Stimulated activated naive CD4-positive, alpha-beta T cell treated with Interleukin-2 at 50 U/mL for 16 hours (primary cell): Measurements from ENCODE around the gene TPRN.
"Not testable (repeated sequence)": the region's sequence is repeated elsewhere in the genome, so short reads cannot be mapped to it uniquely, and the experiment has no call there.

Experiments
- DNase-seq: peaks from one replicate; lab custom pipeline; 2025; lab: John Stamatoyannopoulos, UW

TPRN gene, protein sequence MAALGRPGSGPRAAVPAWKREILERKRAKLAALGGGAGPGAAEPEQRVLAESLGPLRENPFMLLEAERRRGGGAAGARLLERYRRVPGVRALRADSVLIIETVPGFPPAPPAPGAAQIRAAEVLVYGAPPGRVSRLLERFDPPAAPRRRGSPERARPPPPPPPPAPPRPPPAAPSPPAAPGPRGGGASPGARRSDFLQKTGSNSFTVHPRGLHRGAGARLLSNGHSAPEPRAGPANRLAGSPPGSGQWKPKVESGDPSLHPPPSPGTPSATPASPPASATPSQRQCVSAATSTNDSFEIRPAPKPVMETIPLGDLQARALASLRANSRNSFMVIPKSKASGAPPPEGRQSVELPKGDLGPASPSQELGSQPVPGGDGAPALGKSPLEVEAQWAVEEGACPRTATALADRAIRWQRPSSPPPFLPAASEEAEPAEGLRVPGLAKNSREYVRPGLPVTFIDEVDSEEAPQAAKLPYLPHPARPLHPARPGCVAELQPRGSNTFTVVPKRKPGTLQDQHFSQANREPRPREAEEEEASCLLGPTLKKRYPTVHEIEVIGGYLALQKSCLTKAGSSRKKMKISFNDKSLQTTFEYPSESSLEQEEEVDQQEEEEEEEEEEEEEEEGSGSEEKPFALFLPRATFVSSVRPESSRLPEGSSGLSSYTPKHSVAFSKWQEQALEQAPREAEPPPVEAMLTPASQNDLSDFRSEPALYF

DNA sequence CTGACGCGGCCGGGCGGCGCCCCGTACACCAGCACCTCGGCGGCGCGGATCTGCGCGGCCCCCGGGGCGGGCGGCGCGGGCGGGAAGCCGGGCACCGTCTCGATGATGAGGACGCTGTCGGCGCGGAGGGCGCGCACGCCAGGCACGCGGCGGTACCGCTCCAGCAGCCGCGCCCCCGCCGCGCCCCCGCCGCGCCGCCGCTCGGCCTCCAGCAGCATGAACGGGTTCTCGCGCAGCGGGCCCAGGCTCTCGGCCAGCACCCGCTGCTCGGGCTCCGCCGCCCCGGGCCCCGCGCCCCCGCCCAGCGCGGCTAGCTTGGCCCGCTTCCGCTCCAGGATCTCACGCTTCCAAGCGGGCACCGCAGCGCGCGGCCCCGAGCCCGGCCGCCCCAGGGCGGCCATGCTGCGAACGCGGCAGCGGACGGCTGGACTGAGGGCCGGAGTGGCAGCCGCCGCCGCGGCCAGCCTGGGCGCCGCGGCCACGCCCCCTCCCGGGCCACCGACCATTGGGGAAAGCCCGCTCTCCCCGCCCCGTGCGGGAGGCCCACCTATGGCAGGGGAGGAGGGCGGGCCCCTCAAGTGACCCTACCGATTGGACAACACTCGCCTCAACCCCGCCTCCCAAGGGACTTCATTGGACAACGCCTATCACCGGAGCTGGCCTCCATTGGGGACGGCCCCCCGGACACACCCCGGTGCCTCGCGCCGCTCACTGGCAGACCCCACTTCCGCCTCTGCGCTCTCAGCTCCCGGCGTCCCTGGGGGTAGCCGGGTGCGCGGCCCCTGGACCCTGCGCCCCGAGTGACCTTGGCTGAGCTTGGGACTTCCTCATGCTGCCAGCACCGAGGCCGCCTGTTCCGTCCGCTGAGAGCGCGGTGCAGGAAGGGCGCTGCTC lies at the start of gene TPRN:
Gene TPRN, minus strand, starts transcription at position 431 of the 894 bp plus-strand sequence. Its CDS starts 30 bp downstream, at position 401.
- DNase-seq, result peak; percentile 99

DNA sequence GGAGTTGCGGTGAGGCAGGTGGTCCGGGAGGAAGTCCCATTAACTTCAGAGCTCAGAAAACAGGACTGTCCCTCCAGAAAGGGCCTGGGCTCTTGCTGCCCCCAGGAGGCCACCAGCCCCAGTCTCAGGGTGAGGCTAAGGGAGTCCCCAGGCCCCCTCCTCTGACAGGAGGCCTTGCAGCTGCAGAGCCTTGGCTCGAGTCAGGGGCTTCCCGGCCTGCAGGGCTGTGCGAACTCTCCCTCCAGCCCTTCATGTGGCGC lies 47.3 kb upstream of the TPRN start:
- DNase-seq, result no peak

DNA sequence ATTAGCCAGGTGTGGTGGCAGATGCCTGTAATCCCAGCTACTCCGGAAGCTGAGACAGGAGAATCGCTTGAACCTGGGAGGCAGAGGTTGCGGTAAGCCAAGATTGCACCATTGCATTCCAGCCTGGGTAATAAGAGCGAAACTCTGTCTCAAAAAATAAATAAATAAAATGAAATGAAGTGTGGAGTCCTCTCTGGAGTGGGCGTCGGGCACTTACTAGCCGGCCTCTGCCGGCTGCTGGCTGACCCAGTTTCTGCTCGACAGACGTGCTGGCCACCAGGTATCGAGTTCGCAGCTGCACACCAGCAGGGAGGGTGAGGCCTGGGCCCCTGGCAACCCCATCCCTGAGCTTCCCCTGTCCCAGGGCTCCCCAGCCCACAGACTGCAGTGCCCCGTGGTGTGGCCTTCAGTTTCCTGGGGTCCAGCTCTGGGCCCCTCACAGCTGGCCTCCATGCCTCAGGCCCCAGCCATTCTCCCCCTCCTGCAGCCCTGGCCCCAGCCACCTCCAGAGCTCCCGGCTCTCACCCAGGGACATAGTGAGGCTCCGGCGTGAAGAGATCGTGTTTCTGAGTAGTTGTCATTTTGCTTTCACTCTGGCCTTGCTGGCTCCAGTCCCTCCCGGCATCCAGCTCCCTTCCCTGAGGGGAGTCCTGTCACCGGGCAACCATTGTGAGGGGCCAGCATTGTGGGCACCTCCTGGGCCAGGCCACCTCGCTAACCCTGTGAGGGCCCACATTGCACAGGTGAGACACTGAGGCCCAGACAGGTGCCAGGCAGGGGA lies 46.8 kb upstream of the TPRN start:
- no peak for DNase-seq

DNA sequence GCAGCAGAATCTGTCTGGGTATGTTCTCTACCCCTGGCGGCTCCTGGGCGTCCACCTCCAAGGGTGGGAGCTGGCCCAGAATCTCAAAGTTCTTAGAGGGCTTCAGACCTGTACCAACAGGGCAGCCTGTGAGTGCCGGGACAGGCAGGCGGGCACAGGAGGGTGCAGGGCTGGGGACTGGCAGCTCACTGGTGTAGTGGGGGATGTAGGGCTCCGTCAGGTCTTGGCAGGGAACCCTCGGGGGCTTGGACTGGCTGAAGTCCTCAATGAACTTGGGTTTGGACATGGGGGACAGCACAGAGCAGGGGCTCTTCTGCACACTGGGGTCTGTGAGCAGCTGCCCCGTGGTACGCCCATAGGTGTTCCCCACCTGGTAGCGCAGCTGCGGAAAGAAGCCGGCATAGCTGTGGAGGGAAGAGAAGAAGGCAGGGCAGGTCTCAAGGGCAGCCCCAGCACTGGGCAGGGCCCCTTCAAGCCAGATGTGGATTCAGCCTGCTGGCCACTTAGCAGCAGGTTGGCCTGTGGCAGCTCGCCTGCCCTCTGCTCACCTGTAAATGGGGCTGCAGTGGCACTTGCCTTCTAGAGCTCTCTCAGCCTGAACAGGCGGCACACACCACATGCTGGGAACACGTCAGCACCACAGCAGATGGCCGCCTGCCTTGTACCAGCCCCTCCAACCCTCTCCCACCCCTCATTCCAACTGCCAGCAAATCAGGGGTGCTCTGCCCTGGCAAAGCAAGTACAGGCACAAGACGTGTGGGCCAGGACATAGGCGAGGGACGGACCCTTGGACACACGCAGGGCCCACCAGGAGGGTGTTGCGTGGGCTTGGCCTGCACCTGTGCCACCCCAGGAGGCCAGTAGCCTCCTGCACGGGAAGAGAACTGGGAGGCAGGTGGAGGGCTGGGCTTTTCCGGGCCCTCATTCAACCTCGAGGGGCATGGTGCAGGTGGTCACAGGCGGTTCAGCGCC lies 45.2 kb upstream of the TPRN start:
- no peak for DNase-seq

DNA sequence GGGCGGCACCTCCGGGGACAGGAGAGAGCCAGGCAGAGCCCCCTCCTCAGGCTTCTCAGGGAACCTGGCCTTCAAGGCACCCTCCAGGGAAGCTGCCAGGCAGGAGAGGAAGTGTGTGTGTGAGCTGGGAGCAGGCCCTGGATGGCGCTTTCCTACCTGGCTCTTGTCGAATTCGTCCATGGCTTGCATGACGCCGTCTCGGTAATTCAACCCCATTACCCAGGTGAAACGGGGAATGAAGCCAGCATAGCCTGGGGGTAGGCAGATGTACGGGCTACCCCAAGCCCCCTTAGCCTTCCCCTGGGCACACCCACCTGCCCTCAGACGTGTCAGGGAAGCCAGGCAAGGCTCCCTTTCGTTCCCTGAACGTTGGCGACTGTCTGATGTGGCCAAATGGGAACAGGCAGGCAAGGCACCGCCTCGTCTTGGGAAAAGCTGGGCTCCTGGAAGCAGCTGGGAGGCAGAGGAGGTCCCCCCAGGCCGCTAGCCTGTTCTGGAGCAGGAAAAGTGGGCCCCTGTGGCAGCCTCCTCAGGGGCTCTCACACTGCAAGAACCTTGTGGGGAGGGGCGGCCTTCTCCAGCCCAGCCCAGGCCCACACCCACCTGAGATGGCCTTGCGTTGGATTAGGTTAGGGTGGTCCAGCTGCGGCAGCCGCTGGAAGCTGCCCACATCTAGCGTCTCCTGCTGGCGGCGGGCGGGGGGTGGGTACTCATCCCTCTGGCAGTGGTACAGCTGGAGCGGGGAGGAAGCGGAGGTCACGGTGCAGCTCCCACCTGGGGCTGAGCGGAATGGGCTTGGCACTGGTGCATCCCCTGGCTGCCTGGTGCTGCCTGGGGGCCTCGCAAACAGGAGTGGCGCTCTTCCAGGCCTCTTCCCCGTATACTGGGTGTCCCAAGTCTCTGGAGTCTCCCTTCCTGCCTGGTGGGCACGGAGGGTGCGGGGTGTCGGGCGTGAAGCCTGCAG lies 44.2 kb upstream of the TPRN start:
- no peak for DNase-seq

DNA sequence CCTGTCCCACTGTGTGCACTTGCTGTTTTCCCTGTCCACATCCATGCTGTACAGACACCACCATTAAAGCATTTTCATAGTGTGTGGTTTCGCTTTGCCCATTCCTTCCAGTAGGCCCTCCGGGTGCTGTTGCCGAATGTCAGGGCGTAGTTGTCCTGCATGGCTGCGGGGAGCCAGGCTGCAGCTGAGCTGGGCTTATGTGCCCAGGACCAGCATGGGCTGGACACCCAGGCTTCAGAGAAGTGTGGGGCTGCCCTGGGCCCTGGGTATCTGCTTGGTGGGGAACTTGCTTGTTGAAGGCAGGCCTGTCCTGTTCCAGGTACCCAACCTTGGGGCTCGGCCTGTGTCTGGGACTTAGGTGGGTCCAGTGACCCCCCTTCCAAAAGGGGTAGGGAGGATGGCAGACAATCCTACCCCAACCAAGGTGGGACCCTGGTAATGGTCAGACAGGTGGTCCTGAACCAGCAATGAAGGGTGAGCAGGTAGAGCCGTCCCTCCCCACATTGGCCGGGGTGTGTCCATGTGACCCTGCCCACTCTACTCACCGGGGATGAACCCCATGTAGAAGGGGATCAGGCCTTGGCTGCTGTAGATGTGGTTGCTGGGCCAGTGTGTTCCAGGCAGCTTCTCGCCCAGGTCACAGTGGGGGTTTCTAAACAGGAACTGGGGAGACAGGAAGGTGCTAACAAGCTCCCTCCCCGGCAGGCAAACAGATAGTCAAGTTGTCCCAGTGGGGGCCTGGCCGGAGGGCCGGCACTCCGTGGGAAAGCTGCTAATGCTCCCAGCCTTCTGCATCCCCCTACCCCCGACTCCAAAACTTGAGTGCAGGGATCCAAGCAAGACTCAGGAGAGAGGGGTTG lies 43.3 kb upstream of the TPRN start:
- DNase-seq, result no peak

DNA sequence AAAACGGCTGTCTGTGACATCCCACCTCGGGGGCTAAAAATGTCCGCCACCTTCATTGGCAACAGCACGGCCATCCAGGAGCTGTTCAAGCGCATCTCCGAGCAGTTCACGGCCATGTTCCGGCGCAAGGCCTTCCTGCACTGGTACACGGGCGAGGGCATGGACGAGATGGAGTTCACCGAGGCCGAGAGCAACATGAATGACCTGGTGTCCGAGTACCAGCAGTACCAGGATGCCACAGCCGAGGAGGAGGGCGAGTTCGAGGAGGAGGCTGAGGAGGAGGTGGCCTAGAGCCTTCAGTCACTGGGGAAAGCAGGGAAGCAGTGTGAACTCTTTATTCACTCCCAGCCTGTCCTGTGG lies 42.7 kb upstream of the TPRN start:
- DNase-seq, result not testable (repeated sequence)

DNA sequence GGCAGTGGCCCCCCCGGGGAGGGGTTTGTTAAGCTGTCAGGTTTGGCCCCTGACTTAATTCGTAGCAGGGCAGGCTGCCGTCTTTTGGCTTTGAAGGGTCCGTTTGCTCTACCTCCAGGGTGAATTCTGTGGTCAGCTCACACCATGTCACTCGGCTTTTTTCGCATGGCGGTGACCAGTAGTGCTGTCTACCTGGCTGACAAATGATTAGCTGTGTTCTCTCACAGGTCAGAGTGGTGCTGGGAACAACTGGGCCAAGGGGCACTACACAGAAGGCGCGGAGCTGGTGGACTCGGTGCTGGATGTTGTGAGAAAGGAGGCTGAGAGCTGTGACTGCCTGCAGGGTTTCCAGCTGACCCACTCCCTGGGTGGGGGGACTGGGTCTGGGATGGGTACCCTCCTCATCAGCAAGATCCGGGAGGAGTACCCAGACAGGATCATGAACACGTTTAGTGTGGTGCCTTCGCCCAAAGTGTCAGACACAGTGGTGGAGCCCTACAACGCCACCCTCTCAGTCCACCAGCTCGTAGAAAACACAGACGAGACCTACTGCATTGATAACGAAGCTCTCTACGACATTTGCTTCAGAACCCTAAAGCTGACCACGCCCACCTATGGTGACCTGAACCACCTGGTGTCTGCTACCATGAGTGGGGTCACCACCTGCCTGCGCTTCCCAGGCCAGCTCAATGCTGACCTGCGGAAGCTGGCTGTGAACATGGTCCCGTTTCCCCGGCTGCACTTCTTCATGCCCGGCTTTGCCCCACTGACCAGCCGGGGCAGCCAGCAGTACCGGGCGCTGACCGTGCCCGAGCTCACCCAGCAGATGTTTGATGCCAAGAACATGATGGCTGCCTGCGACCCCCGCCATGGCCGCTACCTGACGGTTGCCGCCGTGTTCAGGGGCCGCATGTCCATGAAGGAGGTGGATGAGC lies 42.0 kb upstream of the TPRN start:
- DNase-seq, result no peak

DNA sequence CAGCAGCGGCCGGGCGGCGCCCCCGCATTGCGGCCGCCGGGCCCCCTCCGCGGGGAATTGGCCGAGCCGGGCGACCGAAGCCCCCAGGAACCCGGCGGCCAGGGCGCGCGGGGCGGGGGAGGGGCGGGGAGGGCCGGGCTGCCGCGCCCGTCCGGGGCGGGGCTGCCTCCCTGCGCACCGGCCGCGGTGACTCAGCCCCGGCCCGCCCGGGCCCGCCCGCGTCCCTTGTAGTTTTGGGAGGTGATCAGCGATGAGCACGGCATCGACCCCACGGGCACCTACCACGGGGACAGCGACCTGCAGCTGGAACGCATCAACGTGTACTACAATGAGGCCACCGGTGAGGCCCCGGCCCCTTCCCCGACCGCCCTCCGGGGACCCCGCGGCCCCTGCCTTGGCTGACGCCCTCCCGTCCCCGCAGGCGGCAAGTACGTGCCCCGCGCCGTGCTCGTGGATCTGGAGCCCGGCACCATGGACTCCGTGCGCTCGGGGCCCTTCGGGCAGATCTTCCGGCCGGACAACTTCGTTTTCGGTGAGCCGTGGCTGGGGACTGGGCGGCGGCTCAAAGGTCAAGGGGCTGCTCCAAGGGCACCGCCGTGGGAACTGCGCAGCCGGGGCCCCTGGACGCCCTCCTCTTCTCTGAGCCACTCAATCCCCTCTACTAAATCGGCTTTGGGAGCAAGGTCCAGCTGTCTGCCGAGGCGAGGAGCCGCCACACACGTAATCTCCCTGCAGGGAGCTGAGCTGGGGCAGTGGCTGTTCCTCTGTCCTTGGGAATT lies 41.1 kb upstream of the TPRN start:
- DNase-seq, result peak; percentile 61

DNA sequence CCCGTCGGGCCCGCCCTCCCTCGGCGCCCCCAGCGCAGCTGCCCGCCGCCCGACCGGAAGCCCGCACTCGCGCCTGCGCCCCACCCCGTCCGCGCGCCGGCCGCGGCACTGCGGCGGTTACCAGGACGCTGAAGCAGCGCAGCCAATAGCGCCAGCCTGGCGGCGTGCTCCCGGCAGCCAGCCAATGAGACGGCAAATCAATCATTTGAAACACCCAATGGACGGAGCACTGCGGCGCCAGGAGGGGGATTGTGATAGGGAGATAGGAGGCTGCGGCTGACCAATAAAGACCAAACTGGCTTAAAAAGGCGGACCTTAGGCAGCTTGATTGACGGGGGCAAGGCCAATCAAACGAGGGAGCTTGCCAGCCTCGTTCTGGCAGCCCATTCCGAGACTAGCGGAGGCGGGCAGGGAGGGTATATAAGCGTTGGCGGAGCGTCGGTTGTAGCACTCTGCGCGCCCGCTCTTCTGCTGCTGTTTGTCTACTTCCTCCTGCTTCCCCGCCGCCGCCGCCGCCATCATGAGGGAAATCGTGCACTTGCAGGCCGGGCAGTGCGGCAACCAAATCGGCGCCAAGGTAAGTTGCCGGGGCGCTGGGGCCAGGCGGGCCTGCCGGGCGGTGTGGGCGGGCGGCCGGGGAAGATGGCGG lies 40.4 kb upstream of the TPRN start, which contains the start of gene TUBB4B:
Gene TUBB4B, plus strand, starts transcription at position 447 of the 649 bp plus-strand sequence. Its CDS starts 74 bp downstream, at position 521.
- peak; percentile 98 for DNase-seq

DNA sequence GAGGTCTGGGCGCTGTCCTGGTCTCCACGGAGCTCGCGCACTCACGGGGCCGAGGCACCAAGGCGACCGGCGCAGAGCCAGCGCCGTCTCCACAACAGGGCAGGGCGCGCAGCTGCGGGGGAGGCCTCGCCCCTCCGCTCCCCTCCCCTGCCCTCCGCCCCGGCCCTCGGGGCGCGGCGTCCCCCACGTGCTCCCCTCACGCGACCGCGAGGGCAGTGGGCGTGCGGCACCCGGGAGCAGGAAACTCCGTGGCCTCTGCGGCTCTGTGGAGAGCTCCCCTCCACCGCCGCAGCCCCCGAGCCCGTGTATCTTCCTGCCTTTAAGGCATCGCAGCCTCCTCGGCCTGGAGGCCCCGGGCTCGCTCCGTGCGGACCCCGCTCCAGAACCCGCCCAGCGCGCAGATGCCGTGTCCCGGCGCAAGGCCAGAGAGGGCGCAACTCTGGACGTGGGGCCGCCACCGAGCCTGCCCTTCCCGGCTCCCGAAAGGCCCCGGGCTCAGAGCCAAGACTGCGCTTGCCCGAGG lies 39.8 kb upstream of the TPRN start:
- peak; percentile 66 for DNase-seq

DNA sequence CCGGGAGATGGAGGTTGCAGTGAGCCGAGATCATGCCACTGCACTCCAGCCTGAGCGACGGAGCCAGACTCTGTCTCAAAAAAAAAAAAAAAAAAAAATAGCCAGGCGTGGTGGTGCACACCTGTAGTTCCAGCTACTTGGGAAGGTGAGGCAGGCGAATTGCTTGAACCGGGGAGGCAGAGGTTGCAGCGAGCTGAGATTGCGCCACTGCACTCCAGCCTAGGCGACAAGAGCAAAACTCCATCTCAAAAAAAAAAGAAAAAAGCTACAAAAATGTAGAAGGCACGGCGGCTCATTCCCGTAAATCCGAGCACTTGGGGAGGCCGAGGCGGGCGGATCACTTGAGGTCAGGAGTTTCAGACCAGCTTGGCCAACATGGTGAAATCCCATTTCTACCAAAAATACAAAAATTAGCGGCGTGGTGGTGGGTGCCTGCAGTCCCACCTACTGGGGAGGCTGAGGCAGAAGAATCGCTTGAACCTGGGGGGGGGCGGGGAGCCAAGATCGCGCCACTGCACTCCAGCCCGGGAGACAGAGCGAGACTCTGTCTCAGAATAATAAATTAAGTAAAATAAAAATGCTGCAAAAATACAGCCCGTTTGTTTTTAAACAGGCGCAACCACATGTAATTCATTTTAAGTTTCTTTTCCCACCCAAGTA lies 39.1 kb upstream of the TPRN start:
- not testable (repeated sequence) for DNase-seq

DNA sequence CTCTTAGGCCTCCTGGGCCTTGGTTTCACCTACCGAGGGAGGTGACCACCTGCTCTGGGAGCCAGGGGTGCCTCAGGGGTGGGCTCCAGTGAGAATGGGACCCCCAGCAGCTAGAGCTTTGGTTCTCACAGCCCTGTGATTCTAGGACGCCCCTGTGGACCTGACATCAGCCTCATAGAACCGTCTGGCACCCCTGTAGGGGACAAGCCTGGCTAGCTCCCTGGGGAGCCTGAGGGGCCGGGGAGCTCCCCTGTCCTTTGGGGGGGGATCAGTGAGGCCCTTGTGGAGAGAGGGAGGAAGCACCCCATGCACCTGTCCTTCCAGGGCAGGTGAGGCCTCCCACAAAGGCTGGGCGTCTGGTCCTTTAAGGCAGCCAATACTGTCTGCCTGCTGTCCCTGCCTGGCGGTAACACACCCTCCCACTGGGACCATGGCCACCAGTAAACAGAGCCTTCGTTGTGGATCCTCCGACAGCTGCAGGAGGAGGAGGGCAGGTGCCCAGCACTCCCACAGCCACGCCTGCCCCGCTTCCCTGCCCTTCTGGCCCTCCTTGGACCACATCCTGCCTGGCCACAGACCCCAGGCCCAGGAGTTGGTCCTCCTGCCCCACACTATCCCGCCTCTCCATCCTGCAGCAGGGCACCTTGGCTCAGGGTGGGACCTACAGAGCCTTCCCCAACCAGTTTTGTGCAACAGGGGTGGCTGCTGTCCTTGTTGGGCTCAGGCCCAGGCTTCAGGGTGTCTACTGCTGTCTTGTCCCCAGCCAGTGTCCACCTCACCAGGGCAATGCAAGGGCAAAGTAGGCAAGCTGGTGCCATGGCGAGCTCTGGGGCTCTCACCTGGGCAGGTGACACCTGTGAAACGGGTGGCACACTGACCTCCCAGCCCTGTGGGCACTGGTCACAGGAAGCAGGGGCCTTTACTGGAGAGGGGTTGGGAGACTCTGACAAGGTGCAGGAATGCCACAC lies 37.5 kb upstream of the TPRN start:
- no peak for DNase-seq

DNA sequence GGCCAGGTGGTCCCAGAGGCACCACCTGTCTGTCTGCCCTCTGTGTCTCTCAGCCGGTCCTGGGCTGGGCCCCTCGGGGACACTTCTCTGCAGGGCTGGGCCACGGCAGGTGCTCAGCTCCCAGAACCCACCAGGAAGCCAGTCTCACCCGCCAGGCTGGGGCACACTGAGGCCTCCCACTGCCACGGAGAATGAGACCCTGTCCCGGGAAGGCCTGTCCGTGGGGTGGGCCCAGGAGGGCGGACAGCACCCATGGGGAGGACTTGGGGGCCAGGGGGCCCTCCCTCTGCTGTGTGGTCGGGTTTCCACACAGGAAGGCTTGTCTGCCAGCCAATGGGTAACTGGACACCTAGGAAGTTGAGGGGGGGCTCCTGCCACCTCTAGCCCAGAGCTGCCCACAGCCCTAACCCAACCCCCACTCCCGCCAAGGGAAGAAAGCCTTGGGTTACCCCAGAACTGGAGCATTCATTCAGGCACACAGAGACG lies 36.4 kb upstream of the TPRN start:
- no peak for DNase-seq
